Posterior vena cava (tissue), 2 donors: Measurements from ENCODE around the gene LYSMD4. TPM values are rescaled to one million over a fixed set of nuclear protein-coding genes. Genes with fewer than 3 reads are reported as not detected.

Experiments used
- DNase-seq: peaks from one replicate; pipeline ENCODE4 v3.0.0-alpha.2; 2020; ENCODE audit warnings: low spot score
- intact Hi-C, 2 donors: fragments of 100-400 bp; cut with DNase I; formaldehyde crosslinking; loops; one replicate each; pipeline versions ENCODE4 v1.14.1 to v1.14.2; 2022 to 2023
- total RNA-seq, 2 donors: library from RNA; stranded (reverse); fragmentation: NEBNext Ultra II Directional; extraction: Animal tissue kit (Norgen Biotek cat#: 25700); gene quantifications; one replicate each; pipeline ENCODE4 v1.2.1, GENCODE V29; 2021
- donor health status: DM: yes; HTN: yes; CAD: no.
- donor health status: DM: yes; HTN: yes; CAD: no.

LYSMD4 gene
- total RNA-seq, 2 donors from 2014 or later, result 6.8 to 7.5 TPM

- DNase-seq, result peak; percentile 84
- intact Hi-C loops, result no loop called here
Observed at GRCh38 chr15:99732751-99733267, 428 bp downstream of the LYSMD4 start.

GRCh38 chr15:99732124-99732750 lies 1.0 kb downstream of the LYSMD4 start:
- DNase-seq, result peak; percentile 58
- intact Hi-C loops, result no loop called here

- intact Hi-C loops, result loop anchor here in 1 of 2 donors (1.0 kb wide), 1 partner anchor 23 kb away; no protein-coding TSS in a partner anchor
Observed at GRCh38 chr15:99731336-99732123, 1.7 kb downstream of the LYSMD4 start.

GRCh38 chr15:99729920-99730319 lies 3.3 kb downstream of the LYSMD4 start:
- DNase-seq, result peak; percentile 67
- intact Hi-C loops, result loop anchor here in 1 of 2 donors (10.0 kb wide), 1 partner anchor 455 kb away; no protein-coding TSS in a partner anchor

More at GRCh38 chr15:99731336-99732123, 1.7 kb downstream of the LYSMD4 start:
- DNase-seq, result peak; percentile 78

- peak; percentile 57 for DNase-seq
- intact Hi-C loops, result loop anchor here in 1 of 2 donors (10.0 kb wide), 1 partner anchor 455 kb away; no protein-coding TSS in a partner anchor
Observed at GRCh38 chr15:99729327-99729726, 3.9 kb downstream of the LYSMD4 start.

GRCh38 chr15:99728916-99729315 lies 4.3 kb downstream of the LYSMD4 start:
- DNase-seq, result peak; percentile 41
- intact Hi-C loops, result loop anchor here (1.0 to 10.0 kb wide), 2 partner anchors 29 to 454 kb away; no protein-coding TSS in a partner anchor

- DNase-seq, result peak; percentile 62
- intact Hi-C loops, result loop anchor here (1.0 to 10.0 kb wide), 2 partner anchors 31 to 453 kb away; no protein-coding TSS in a partner anchor
Observed at GRCh38 chr15:99727733-99728132, 5.5 kb downstream of the LYSMD4 start.

- intact Hi-C loops, result loop anchor here in 1 of 2 donors (10.0 kb wide), 1 partner anchor 453 kb away; no protein-coding TSS in a partner anchor
- DNase-seq, result no peak
Observed at GRCh38 chr15:99727330-99727729, 5.9 kb downstream of the LYSMD4 start.

- DNase-seq, result peak; percentile 58
- intact Hi-C loops, result loop anchor here in 1 of 2 donors (10.0 kb wide), 1 partner anchor 452 kb away; no protein-coding TSS in a partner anchor
Observed at GRCh38 chr15:99726333-99726732, 6.9 kb downstream of the LYSMD4 start.

- intact Hi-C loops, result loop anchor here in 1 of 2 donors (10.0 kb wide), 1 partner anchor 448 kb away; no protein-coding TSS in a partner anchor
- DNase-seq, result no peak
Observed at GRCh38 chr15:99722406-99722805, 10.8 kb downstream of the LYSMD4 start.

GRCh38 chr15:99721896-99722295 lies 11.3 kb downstream of the LYSMD4 start:
- intact Hi-C loops, result loop anchor here in 1 of 2 donors (10.0 kb wide), 1 partner anchor 447 kb away; no protein-coding TSS in a partner anchor
- DNase-seq, result no peak

GRCh38 chr15:99721104-99721778 lies 12.0 kb downstream of the LYSMD4 start:
- DNase-seq, result no peak
- intact Hi-C loops, result loop anchor here in 1 of 2 donors (10.0 kb wide), 1 partner anchor 446 kb away; no protein-coding TSS in a partner anchor

GRCh38 chr15:99720533-99720932 lies 12.7 kb downstream of the LYSMD4 start:
- no peak for DNase-seq
- intact Hi-C loops, result loop anchor here in 1 of 2 donors (10.0 kb wide), 1 partner anchor 446 kb away; no protein-coding TSS in a partner anchor

- intact Hi-C loops, result loop anchor here in 1 of 2 donors (5.0 kb wide), 1 partner anchor 1147 kb away; no protein-coding TSS in a partner anchor
- no peak for DNase-seq
Observed at GRCh38 chr15:99719096-99719541, 14.1 kb downstream of the LYSMD4 start.

GRCh38 chr15:99718421-99718820 lies 14.8 kb downstream of the LYSMD4 start:
- intact Hi-C loops, result loop anchor here in 1 of 2 donors (5.0 kb wide), 1 partner anchor 1146 kb away; no protein-coding TSS in a partner anchor
- DNase-seq, result no peak

- intact Hi-C loops, result loop anchor here in 1 of 2 donors (5.0 kb wide), 1 partner anchor 1145 kb away; no protein-coding TSS in a partner anchor
- no peak for DNase-seq
Observed at GRCh38 chr15:99717161-99718009, 15.9 kb downstream of the LYSMD4 start.

GRCh38 chr15:99716540-99717095 lies 16.6 kb downstream of the LYSMD4 start:
- intact Hi-C loops, result loop anchor here in 1 of 2 donors (5.0 kb wide), 1 partner anchor 1144 kb away; no protein-coding TSS in a partner anchor

More at GRCh38 chr15:99716540-99717095, 16.6 kb downstream of the LYSMD4 start:
- DNase-seq, result no peak
